Stimulated activated CD4-positive, alpha-beta T cell treated with anti-CD3 and anti-CD28 coated beads, Interleukin-1b, Interleukin-23, amount 100 ng/mL, for 48 hours (primary cell): ENCODE data around the gene TMC7.

ENCODE experiments used
- DNase-seq: peaks from one replicate; pipeline ENCODE4 v3.0.0-alpha.2; 2020

The TMC7 gene

DNA sequence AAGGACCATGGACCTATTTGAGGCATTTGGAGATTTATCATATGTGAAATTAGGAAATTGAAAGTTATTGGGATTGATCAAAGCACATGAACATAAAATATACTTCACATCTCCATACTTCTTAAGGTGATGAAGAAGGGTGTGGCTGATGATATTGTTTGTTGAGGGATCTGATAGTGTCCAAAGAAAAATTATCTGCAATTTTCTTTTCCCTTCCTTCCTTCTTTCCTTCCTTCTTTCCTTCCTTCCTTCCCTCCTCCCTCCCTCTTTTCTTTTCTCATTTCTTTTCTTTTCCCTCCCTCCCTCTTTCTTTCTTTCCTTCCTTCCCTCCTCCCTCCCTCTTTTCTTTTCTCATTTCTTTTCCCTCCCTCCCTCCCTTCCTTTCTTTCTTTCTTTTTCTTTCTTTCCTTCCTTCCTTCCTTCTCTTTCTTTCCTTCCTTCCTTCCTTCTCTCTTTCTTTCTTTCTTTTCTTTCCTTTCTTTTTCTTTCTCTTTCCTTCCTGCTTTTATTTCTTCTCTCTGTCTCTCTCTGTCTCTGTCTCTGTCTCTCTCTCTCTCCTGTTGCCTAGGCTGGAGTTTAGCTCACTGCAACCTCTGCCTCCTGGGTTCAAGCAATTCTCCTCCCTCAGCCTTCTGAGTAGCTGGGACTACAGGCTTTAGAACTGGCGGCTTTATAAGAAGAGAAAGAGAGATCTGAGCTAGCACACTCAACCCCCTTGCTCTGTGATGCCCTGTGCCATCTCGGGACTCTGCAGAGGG is 109.1 kb downstream of the TMC7 start:
- no peak for DNase-seq

- no peak for DNase-seq
Measured at GRCh38 chr16:19093631-19094541, 110.2 kb downstream of the TMC7 start.

DNA sequence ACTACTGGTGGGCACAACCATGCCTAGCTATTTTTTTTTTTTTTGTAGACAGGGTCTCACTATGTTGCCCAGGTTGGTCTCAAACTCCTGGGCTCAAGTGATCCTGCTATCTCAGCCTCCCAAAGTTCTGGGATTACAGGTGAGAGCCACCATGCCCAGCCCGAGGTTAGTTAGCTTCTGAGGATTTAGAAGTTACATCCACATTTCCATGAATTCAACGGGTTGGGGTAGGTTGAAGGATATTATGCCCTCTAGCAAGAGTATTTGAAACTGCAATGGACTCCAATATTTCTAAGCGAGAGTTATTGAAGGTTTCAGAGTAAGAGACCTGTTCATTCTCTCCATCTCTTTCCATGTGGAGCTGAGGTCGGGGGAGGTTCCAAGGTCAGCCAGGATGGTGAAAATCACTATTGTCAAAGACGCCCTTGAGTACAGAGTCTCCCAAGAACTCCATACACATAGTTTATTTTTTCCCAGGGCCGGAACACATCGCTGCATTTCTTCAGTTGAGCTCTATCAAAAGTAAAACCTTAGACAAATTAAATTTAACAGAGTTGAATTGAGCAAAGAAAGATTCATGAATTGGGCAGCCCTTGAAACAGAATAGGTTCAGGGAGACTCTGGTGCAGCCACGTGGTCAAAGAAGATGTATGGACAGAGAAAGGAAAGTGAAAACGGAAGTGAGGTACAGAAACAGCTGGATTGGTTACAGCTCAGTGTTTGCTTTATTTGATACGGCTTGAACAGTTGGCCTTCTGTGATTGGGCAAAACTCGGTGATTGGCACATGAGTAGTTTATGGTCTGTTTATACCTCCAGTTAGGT is 111.0 kb downstream of the TMC7 start:
- no peak for DNase-seq

- DNase-seq, result no peak
Measured at GRCh38 chr16:19095654-19096053, 111.9 kb downstream of the TMC7 start.

- DNase-seq, result no peak
Measured at GRCh38 chr16:19098173-19098572, 114.4 kb downstream of the TMC7 start.

GRCh38 chr16:19102187-19102872 is 118.6 kb downstream of the TMC7 start:
- no peak for DNase-seq

GRCh38 chr16:19104607-19105006 is 120.9 kb downstream of the TMC7 start:
- no peak for DNase-seq

DNA sequence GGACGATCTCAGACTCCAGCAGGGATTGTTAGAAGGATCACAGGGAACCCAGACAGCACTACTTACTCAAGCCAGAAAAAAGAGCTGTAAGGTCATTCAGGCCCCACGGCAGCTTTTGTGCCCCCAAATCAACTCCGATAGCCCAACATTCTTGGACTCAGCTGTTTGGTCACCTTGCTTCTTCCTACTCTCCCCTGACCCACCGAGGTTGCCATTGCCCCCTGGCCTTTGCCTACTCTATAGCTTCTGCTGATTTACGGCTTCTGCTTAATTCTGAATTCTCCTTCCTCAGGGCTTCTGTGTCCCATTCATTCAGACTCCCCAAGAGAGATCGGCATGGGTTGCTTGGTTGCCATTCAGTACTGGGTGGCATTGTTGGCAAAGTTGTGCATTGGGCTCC is 121.4 kb downstream of the TMC7 start:
- no peak for DNase-seq

DNA sequence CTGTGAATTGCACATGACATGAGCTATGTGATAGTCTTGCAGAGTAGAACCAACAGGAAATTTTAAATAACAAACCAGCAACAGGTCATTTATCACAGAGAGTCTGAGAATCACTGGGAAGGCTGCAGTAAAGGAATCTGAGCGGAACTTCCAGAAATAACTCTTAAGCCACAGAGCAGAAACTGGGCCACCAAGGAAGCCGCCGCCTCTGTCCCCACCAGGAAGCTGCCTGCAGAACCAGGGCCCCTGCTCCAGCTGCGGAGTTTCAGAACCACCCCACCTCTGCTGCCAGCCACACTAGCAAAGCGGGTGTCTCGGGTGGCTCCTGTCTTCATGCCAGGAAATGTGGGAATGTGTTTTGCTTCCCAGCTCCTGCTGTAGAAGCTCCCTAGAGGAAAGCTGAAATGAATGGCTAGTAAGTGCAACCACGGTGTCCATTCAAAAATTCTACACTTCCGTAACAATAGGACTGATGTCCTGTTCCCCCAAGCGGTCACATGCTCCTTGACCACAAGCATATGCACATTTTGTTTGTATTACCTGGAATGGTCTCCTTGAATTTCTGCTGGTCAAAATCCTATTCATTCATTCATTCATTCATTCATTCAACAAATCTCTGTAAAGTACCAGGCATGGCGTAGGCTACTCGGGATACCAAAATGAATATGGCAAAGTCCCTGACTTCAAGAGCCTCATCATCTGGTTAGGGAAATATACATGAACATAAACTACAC is 122.3 kb downstream of the TMC7 start:
- DNase-seq, result no peak

- no peak for DNase-seq
Measured at GRCh38 chr16:19106625-19107020, 122.9 kb downstream of the TMC7 start.

DNA sequence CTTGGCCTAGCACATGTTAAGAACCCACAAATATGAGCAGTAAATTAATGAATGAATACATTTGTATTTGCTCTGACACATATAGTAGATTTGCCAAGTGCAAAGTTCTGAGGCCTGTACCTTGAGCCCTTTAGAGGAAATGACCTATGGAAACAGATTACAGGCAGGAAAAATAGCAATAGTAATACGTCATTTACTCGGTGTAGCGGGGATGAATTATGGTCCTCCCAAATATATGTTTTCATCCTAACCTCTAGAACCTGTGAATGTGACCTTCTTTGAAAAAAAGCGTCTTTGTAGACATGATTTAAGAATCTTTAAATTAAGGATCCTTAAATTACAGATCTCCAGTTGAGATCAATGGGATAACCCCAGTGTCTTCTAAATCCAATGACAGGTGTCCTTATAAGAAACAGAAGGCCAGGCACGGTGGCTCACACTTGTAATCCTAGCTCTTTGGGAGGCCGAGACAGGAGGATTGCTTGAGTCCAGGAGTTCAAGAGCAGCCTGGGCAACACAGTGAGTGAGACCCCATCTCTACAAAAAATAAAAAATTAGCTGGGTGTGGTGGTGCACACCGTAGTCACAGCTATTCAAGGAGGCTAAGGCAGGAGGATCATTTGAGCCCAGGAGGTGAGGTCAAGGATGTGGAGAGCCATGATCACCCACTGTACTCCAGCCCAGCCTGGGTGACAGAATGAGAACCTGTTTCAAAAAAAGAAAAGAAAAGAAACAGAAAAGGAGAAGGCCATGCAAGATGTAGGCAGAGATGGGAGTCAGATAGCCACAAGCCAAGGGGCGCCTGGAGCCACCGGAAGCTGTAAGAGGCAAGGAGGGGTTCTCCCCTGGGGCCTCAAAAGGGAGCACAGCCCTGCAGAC is 124.9 kb downstream of the TMC7 start:
- DNase-seq, result no peak

GRCh38 chr16:19109288-19109664 is 125.5 kb downstream of the TMC7 start:
- no peak for DNase-seq

- DNase-seq, result no peak
Measured at GRCh38 chr16:19110537-19111360, 127.0 kb downstream of the TMC7 start.

DNA sequence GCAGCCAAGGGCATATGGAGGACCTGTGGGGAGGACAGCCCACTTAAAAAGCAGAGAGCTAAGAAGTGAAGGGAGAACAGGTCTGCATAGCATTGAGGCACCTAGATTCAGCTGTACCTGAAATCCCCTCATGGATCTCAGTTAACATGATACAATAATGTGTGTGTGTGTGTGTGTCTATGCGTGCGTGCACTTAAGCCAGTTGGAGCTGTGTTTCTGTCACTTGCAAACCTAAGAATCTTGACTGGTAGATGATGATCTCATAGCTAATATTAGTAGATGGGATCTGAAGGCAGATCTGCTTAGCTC is 128.3 kb downstream of the TMC7 start:
- no peak for DNase-seq
